Chondrocyte (in vitro differentiated cells): Measurements from ENCODE around the gene BLTP3A. TPM values are rescaled to one million over a fixed set of nuclear protein-coding genes. Genes with fewer than 3 reads are reported as not detected.

Experiments used
- DNase-seq: peaks from one replicate; pipeline ENCODE4 v3.0.0; 2021; ENCODE audit warnings: mixed read lengths, low spot score
- H3K27ac Mint-ChIP-seq: one replicate; pipeline ENCODE4 v1.8.0; 2021; ENCODE audit warnings: mild to moderate bottlenecking, moderate library complexity, mixed read lengths; ENCODE audit not compliant: unreplicated experiment
- H3K27me3 Mint-ChIP-seq: 2 replicates; pipeline ENCODE4 v1.8.0; 2021; ENCODE audit warnings: low read depth, mixed read lengths
- H3K36me3 Mint-ChIP-seq: 2 replicates; pipeline ENCODE4 v1.8.0; 2021; ENCODE audit warnings: low read depth, mixed read lengths
- H3K4me1 Mint-ChIP-seq: 2 replicates; pipeline ENCODE4 v1.8.0; 2021; ENCODE audit warnings: low read depth, mild to moderate bottlenecking, mixed read lengths
- H3K4me3 Mint-ChIP-seq: one replicate; pipeline ENCODE4 v1.8.0; 2021; ENCODE audit warnings: mild to moderate bottlenecking, moderate library complexity, mixed read lengths; ENCODE audit not compliant: unreplicated experiment
- H3K9me3 Mint-ChIP-seq: 2 replicates; pipeline ENCODE4 v1.8.0; 2021; ENCODE audit warnings: low read depth, mixed read lengths
- CTCF ChIP-seq: fragments of 200-600 bp; sonication (generic); IDR thresholded peaks from 2 replicates; pipeline ENCODE4 v1.5.0; 2021; ENCODE audit warnings: antibody characterized with exemption, mild to moderate bottlenecking, moderate library complexity
- total RNA-seq: library from RNA; stranded (reverse); gene quantifications from 3 replicates; pipeline ENCODE4 v1.2.1, GENCODE V29; 2021

BLTP3A gene
- total RNA-seq, 1 donor from 2014 or later, result 20.8 TPM

GRCh38 chr6:34836451-34836850 is 44.6 kb downstream of the BLTP3A start:
- H3K27me3 Mint-ChIP-seq, result no peaks in the 10 kb centered on the region

GRCh38 chr6:34837528-34837927 is 45.6 kb downstream of the BLTP3A start:
- H3K36me3 Mint-ChIP-seq, result peaks cover 27% of the 10 kb centered on the region

More at GRCh38 chr6:34836451-34836850, 44.6 kb downstream of the BLTP3A start:
- peaks cover 31% of the 10 kb centered on the region for H3K36me3 Mint-ChIP-seq
- H3K4me3 Mint-ChIP-seq, result no peak overlapping the region
- no peak overlapping the region for H3K27ac Mint-ChIP-seq
- no peaks in the 10 kb centered on the region for H3K4me1 Mint-ChIP-seq
- no peaks in the 10 kb centered on the region for H3K9me3 Mint-ChIP-seq
- no peak for DNase-seq
- no peak for TF ChIP-seq CTCF

GRCh38 chr6:34839666-34840352 is 47.9 kb downstream of the BLTP3A start:
- no peak for TF ChIP-seq CTCF
- H3K4me1 Mint-ChIP-seq, result no peaks in the 10 kb centered on the region
- no peak overlapping the region for H3K4me3 Mint-ChIP-seq
- no peak for DNase-seq
- H3K36me3 Mint-ChIP-seq, result peaks cover 22% of the 10 kb centered on the region
- H3K27me3 Mint-ChIP-seq, result no peaks in the 10 kb centered on the region
- no peaks in the 10 kb centered on the region for H3K9me3 Mint-ChIP-seq
- H3K27ac Mint-ChIP-seq, result no peak overlapping the region

More at GRCh38 chr6:34837528-34837927, 45.6 kb downstream of the BLTP3A start:
- Mint-ChIP-seq H3K27ac (no peak overlapping the region), H3K4me1 (no peaks in the 10 kb centered on the region), H3K9me3 (no peaks in the 10 kb centered on the region), H3K4me3 (no peak overlapping the region), H3K27me3 (no peaks in the 10 kb centered on the region)
- DNase-seq, result no peak
- no peak for TF ChIP-seq CTCF

Other genes with a start within 250 kb of the BLTP3A start
- gene SPDEF, start 235.8 kb upstream of the BLTP3A start, total RNA-seq, result 0.10 TPM in 1 of 3 replicates, not detected in the others
- gene ILRUN, start 95.3 kb upstream of the BLTP3A start, total RNA-seq, result 41.0 to 45.9 TPM (median 42.4 TPM) in 3 replicates
- gene SNRPC, start 34.6 kb upstream of the BLTP3A start, total RNA-seq, result 72.7 to 80.6 TPM (median 75.0 TPM) in 3 replicates
- gene TAF11, start 96.0 kb downstream of the BLTP3A start, total RNA-seq, result 30.5 to 42.1 TPM (median 31.7 TPM) in 3 replicates
- gene ANKS1A, start 97.2 kb downstream of the BLTP3A start, total RNA-seq, result 17.2 to 18.4 TPM (median 17.2 TPM) in 3 replicates